ENCODE results near the gene TMED1.

The TMED1 gene

GRCh38 chr19:10805758-10806247 is 30.2 kb downstream of the TMED1 start:
- DNase-seq (ENCODE audit: extremely low read depth, low read depth) = no peak
- TF ChIP-seq CTCF (IDR thresholded peaks at IDR 0.05; ENCODE audit: low read depth, low read length, missing control alignments) = no peak
- no peak overlapping the region for H3K4me3 ChIP-seq (replicated peaks; ENCODE audit: low read depth, low read length)

- H3K4me3 ChIP-seq (replicated peaks; ENCODE audit: low read depth, low read length) = no peak overlapping the region
- no peak for DNase-seq (ENCODE audit: extremely low read depth, low read depth)
- TF ChIP-seq CTCF (IDR thresholded peaks at IDR 0.05; ENCODE audit: low read depth, low read length, missing control alignments) = no peak
Observed at GRCh38 chr19:10805065-10805757, 30.8 kb downstream of the TMED1 start.

GRCh38 chr19:10803252-10803651 is 32.8 kb downstream of the TMED1 start:
- no peak for TF ChIP-seq CTCF (IDR thresholded peaks at IDR 0.05; ENCODE audit: low read depth, low read length, missing control alignments)
- no peak for DNase-seq (ENCODE audit: extremely low read depth, low read depth)
- no peak overlapping the region for H3K4me3 ChIP-seq (replicated peaks; ENCODE audit: low read depth, low read length)

- TF ChIP-seq CTCF (IDR thresholded peaks at IDR 0.05; ENCODE audit: low read depth, low read length, missing control alignments) = no peak
- no peak for DNase-seq (ENCODE audit: extremely low read depth, low read depth)
- H3K4me3 ChIP-seq (replicated peaks; ENCODE audit: low read depth, low read length) = no peak overlapping the region
Observed at GRCh38 chr19:10802479-10802878, 33.5 kb downstream of the TMED1 start.

GRCh38 chr19:10800488-10800887 is 35.5 kb downstream of the TMED1 start:
- DNase-seq (ENCODE audit: extremely low read depth, low read depth) = no peak
- no peak for TF ChIP-seq CTCF (IDR thresholded peaks at IDR 0.05; ENCODE audit: low read depth, low read length, missing control alignments)
- no peak overlapping the region for H3K4me3 ChIP-seq (replicated peaks; ENCODE audit: low read depth, low read length)

GRCh38 chr19:10797541-10798256 is 38.3 kb downstream of the TMED1 start:
- H3K4me3 ChIP-seq (replicated peaks; ENCODE audit: low read depth, low read length) = no peak overlapping the region
- no peak for DNase-seq (ENCODE audit: extremely low read depth, low read depth)
- TF ChIP-seq CTCF (IDR thresholded peaks at IDR 0.05; ENCODE audit: low read depth, low read length, missing control alignments) = no peak

Measured in HFF-Myc (cell line).